BLaER1 (cell line): ENCODE data around the gene HPSE2.
"Not testable (repeated sequence)": the region's sequence is repeated elsewhere in the genome, so short reads cannot be mapped to it uniquely, and the experiment has no call there.

Experiments
- H3K27ac ChIP-seq: shearing (Covaris generic); formaldehyde crosslinking; 2 replicates; pipeline ENCODE4 v1.8.1; 2022
- H3K27me3 ChIP-seq: shearing (Covaris generic); formaldehyde crosslinking; 2 replicates; pipeline ENCODE4 v1.8.1; 2022
- H3K36me3 ChIP-seq: shearing (Covaris generic); formaldehyde crosslinking; 2 replicates; pipeline ENCODE4 v1.8.1; 2022
- H3K4me1 ChIP-seq: shearing (Covaris generic); formaldehyde crosslinking; 2 replicates; pipeline ENCODE4 v1.8.1; 2022
- H3K4me2 ChIP-seq: shearing (Covaris generic); formaldehyde crosslinking; 2 replicates; pipeline ENCODE4 v1.8.1; 2022
- H3K4me3 ChIP-seq: shearing (Covaris generic); formaldehyde crosslinking; 2 replicates; pipeline ENCODE4 v1.8.1; 2022
- H3K9ac ChIP-seq: shearing (Covaris generic); formaldehyde crosslinking; 2 replicates; pipeline ENCODE4 v1.8.1; 2022
- H3K9me3 ChIP-seq: shearing (Covaris generic); formaldehyde crosslinking; 2 replicates; pipeline ENCODE4 v1.8.1; 2022
- H4K20me1 ChIP-seq: shearing (Covaris generic); formaldehyde crosslinking; 2 replicates; pipeline ENCODE4 v1.8.1; 2022
- Cebpa-rat ChIP-seq: shearing (Covaris generic); IDR thresholded peaks from 2 replicates; pipeline ENCODE4 v1.8.1; 2022

The HPSE2 gene

DNA sequence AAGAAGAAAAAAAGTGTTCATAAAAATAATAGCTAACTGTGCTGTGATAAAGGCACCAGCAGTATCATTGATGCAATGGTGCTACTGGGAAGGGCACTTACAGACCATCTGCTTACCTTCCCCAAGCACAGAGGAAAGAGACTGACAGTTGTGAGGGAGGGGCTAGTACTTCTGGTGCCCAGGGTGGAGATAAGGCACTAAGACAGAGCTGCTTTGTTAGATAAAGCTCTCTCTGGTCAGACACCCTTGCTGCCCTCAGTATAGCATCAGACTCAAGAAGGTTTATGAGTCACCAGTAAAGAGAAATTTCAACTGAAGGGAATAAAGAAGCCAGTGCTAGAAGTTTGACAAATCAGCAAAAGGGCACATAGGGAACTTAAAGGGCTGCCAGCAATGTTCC, 325.6 kb downstream of the HPSE2 start:
- H3K9me3 ChIP-seq, result no peaks in the 10 kb centered on the region
- no peak overlapping the region for H3K27ac ChIP-seq
- H4K20me1 ChIP-seq, result no peaks in the 10 kb centered on the region
- no peak overlapping the region for H3K4me3 ChIP-seq
- TF ChIP-seq Cebpa-rat, result no peak
- no peaks in the 10 kb centered on the region for H3K36me3 ChIP-seq
- H3K27me3 ChIP-seq, result no peaks in the 10 kb centered on the region
- no peak overlapping the region for H3K4me2 ChIP-seq
- no peak overlapping the region for H3K9ac ChIP-seq
- H3K4me1 ChIP-seq, result no peaks in the 10 kb centered on the region

DNA sequence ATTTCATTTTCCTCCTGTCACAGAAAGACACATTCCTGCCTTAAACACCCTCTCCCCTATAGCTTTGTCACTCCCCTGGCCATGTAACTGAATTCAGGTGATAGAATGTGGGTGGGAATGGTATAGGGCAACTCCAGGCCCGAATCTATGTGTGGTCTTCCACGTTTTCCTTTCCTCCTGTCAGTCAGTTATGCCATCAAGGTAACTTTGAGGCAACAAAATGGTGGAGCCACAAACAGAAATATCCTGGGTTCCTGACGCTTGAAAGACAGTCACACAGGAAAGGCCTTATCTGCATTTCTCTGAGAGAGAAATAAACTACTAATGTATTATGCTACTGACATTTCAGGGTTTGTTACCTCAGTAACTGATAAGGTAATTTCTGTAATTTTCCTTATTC, 326.8 kb downstream of the HPSE2 start:
- Histone ChIP-seq H3K4me1 (no peaks in the 10 kb centered on the region), H3K9ac (no peak overlapping the region), H4K20me1 (no peaks in the 10 kb centered on the region), H3K36me3 (no peaks in the 10 kb centered on the region), H3K4me3 (no peak overlapping the region), H3K27me3 (no peaks in the 10 kb centered on the region), H3K27ac (no peak overlapping the region), H3K4me2 (no peak overlapping the region), H3K9me3 (no peaks in the 10 kb centered on the region)
- no peak for TF ChIP-seq Cebpa-rat

DNA sequence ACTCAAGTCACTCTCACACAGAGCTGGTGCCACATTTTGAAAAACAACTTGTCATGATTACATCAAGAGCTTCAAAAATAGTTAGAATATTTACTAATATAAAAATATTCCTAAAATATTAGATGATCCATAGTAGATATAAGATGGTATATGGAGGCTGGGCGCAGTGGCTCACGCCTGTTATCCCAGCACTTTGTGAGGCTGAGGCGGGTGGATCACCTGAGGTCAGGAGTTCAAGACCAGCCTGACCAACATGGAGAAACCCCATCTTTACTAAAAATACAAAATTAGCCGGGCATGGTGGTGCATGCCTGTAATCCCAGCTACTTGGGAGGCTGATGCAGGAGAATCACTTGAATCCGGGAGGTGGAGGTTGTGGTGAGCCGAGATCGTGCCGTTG, 327.4 kb downstream of the HPSE2 start:
- not testable (repeated sequence) for H4K20me1 ChIP-seq, H3K4me1 ChIP-seq, H3K36me3 ChIP-seq, H3K27me3 ChIP-seq, H3K4me3 ChIP-seq, H3K4me2 ChIP-seq, H3K9ac ChIP-seq, H3K9me3 ChIP-seq, H3K27ac ChIP-seq

DNA sequence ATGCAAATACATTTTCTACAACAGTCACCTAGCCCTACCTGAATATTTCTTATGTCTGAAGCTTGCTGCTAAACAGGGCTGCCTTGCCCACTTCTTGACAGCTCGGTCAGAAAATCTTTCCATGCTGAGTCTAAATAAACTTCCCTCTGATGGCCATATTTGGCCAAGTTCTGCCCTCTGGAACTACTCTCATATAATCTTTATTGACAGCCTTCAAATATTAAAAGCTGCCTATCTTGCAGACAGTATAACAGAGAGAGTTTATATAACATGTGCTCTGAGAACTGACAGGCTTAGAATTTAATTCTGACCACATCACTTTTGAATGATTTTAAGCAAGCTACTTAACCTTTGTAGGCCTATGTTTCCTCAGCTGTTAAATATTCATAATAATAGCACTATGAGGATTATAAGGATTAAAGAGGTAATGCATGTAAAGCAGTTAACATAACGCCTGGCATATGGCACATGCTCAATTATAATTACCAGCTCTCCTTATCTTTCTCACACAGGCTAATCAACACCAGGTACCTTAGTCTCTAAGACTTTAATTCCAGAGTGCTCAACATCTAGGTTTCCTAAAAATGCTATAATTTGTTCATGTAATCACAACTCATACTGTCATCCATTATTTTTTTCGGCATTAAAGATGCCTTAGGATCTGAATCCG, 334.1 kb downstream of the HPSE2 start:
- no peak for TF ChIP-seq Cebpa-rat
- Histone ChIP-seq H3K36me3 (no peaks in the 10 kb centered on the region), H3K4me3 (no peak overlapping the region), H3K9ac (no peak overlapping the region), H4K20me1 (no peaks in the 10 kb centered on the region), H3K9me3 (no peaks in the 10 kb centered on the region), H3K27ac (no peak overlapping the region), H3K27me3 (no peaks in the 10 kb centered on the region), H3K4me2 (no peak overlapping the region), H3K4me1 (no peaks in the 10 kb centered on the region)

DNA sequence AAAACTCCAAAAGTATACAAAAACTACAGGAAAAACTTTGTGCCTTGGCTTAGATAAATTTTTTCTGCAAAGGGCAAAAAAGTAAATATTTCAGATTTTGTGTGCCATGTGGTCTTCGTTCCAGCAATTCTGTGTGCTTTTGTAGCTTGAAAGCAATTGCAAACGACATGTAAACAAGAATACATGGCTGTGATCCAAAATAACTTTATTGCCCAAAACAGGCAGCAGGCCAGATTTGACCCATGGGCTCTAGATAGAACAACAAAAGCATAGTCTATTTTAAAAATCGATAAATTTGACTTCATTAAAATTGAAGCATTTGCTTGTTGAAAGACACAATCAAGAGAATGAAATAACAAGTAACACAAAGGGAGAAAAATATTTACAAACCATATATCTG, 336.6 kb downstream of the HPSE2 start:
- no peaks in the 10 kb centered on the region for H3K4me1 ChIP-seq
- no peak overlapping the region for H3K27ac ChIP-seq
- H3K27me3 ChIP-seq, result no peaks in the 10 kb centered on the region
- no peak overlapping the region for H3K4me2 ChIP-seq
- H3K36me3 ChIP-seq, result no peaks in the 10 kb centered on the region
- TF ChIP-seq Cebpa-rat, result no peak
- no peaks in the 10 kb centered on the region for H3K9me3 ChIP-seq
- no peaks in the 10 kb centered on the region for H4K20me1 ChIP-seq
- H3K9ac ChIP-seq, result no peak overlapping the region
- H3K4me3 ChIP-seq, result no peak overlapping the region

DNA sequence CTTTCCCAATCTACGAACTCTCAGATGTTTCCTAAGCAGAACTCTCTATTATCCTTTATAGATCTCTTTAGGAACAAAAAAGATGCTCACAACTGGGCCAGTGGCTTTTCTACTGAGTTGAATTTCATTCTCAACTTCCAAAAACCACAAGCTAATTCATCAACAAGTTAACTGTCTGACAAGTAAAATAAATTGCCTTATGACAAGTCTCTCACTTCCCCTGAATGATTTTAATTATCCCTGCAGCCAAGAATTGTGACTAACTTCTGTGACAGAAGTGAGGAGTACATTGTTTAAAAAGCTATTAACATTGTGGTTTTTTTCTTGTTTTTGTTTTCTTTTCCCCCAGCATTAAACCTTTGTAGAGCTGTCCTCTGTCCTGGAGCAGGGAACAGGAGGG, 343.1 kb downstream of the HPSE2 start:
- Histone ChIP-seq H4K20me1 (no peaks in the 10 kb centered on the region), H3K36me3 (no peaks in the 10 kb centered on the region), H3K4me3 (no peak overlapping the region), H3K27ac (no peak overlapping the region), H3K9ac (no peak overlapping the region), H3K4me2 (no peak overlapping the region), H3K9me3 (no peaks in the 10 kb centered on the region), H3K4me1 (no peaks in the 10 kb centered on the region), H3K27me3 (no peaks in the 10 kb centered on the region)
- TF ChIP-seq Cebpa-rat, result no peak

DNA sequence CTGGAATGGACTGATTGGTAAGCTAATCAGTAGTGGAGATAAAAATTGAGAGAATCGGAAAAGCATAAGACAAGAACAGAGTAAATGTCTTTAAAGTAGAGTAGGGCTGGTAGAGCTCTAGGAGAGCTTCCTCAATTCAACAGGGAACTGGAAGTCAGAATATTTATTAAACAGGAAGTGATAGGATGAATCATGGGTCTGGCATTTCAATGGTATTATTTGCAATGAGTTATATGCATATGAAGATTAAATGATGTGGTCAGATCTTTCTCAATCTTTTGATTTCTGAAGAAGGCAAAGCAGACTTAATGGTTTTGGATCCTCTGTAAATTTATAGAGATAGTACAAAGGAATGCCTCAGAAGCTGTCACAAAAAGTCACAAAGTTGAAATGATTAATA, 349.0 kb downstream of the HPSE2 start:
- TF ChIP-seq Cebpa-rat, result no peak
- Histone ChIP-seq H3K9ac (no peak overlapping the region), H3K27ac (no peak overlapping the region), H3K9me3 (no peaks in the 10 kb centered on the region), H3K4me2 (no peak overlapping the region), H3K4me1 (no peaks in the 10 kb centered on the region), H3K36me3 (no peaks in the 10 kb centered on the region), H4K20me1 (no peaks in the 10 kb centered on the region), H3K4me3 (no peak overlapping the region), H3K27me3 (no peaks in the 10 kb centered on the region)

DNA sequence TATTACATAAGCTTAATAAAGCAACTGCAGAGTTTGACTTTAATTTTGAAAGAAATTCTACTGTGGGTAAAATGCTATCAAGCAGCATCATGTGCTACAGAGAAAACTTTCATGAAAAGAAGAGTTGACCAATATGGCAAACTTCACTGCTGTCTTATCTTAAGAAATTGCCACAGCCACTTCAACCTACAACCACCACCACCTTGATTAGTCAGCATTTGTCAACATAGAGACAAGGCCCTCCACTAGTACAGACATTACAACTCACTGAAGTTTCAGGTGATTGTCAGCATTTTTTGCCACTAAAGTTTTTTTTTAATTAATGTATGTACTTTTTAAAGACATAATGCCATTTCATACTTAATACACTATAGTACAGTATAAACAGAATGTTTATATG, 350.3 kb downstream of the HPSE2 start:
- no peak overlapping the region for H3K27ac ChIP-seq
- no peak for TF ChIP-seq Cebpa-rat
- no peaks in the 10 kb centered on the region for H4K20me1 ChIP-seq
- no peaks in the 10 kb centered on the region for H3K9me3 ChIP-seq
- H3K9ac ChIP-seq, result no peak overlapping the region
- H3K36me3 ChIP-seq, result no peaks in the 10 kb centered on the region
- H3K4me3 ChIP-seq, result no peak overlapping the region
- no peaks in the 10 kb centered on the region for H3K27me3 ChIP-seq
- H3K4me2 ChIP-seq, result no peak overlapping the region
- H3K4me1 ChIP-seq, result no peaks in the 10 kb centered on the region

DNA sequence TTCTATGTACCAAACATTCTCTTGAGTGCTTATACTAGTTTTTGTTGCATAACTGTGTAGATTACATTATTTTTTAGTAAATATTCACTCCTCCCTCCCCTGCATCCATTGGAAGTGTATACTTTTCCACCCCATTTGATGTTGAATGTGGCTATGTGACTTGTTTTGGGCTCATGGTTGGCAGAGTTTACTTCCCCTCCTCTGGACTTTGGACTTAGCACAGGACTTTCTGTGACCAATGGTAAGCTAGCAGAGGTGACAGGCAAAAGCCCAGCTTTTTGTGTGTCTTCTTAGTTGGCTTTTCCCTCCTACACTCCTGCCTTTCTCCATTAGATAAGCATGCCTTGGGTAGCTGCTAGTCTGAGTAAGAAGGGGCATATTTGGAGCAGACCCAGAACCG, 353.9 kb downstream of the HPSE2 start:
- H3K36me3 ChIP-seq, result no peaks in the 10 kb centered on the region
- H3K9ac ChIP-seq, result no peak overlapping the region
- no peak overlapping the region for H3K4me3 ChIP-seq
- no peak overlapping the region for H3K27ac ChIP-seq
- no peak for TF ChIP-seq Cebpa-rat
- no peaks in the 10 kb centered on the region for H4K20me1 ChIP-seq
- no peak overlapping the region for H3K4me2 ChIP-seq
- H3K9me3 ChIP-seq, result no peaks in the 10 kb centered on the region
- no peaks in the 10 kb centered on the region for H3K4me1 ChIP-seq
- H3K27me3 ChIP-seq, result no peaks in the 10 kb centered on the region

DNA sequence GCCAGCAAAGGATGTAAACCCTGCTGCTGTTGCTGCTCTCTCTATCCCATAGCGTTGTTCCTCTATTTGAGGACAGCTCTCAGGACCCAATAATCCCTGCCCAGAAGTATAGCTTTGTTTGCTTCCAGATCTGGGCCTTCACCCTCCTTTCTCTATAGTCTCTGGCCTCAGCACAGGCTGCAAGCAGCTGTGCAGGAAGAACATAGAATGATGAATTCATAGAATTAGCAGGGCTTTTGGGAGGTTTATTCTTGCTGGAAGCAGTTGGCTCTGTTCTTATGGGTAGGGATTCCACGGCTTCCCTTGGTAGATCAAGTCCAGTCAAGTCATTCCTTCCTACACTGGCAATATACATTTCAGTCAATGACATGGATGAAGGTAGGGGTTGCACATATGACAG, 354.7 kb downstream of the HPSE2 start:
- no peak overlapping the region for H3K9ac ChIP-seq
- no peak overlapping the region for H3K27ac ChIP-seq
- no peaks in the 10 kb centered on the region for H3K9me3 ChIP-seq
- no peaks in the 10 kb centered on the region for H4K20me1 ChIP-seq
- no peaks in the 10 kb centered on the region for H3K4me1 ChIP-seq
- no peaks in the 10 kb centered on the region for H3K27me3 ChIP-seq
- no peak overlapping the region for H3K4me3 ChIP-seq
- no peaks in the 10 kb centered on the region for H3K36me3 ChIP-seq
- TF ChIP-seq Cebpa-rat, result no peak
- no peak overlapping the region for H3K4me2 ChIP-seq

DNA sequence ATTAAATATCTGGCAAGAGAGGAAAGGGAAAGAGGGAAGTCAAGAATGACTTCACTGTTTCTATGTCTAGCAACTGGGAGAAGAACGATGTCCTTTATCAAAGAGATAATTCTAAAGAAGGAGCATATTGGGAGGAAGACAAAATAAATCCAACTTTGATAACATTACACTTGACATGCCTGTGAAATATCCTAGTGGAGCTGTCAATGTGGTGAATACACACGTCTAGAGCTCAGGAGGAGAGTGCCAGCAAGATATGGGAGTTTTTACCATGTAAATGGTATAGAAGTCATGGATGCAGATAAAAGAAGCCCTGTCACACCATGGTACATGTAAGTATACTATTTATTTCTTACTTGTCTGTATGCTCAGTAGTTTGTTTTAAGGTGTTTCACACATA, 356.7 kb downstream of the HPSE2 start:
- Histone ChIP-seq H4K20me1 (no peaks in the 10 kb centered on the region), H3K4me2 (no peak overlapping the region)
- TF ChIP-seq Cebpa-rat, result no peak

More for the DNA sequence above, 356.7 kb downstream of the HPSE2 start:
- no peaks in the 10 kb centered on the region for H3K27me3 ChIP-seq
- no peak overlapping the region for H3K9ac ChIP-seq
- H3K4me3 ChIP-seq, result no peak overlapping the region
- no peak overlapping the region for H3K27ac ChIP-seq
- H3K36me3 ChIP-seq, result no peaks in the 10 kb centered on the region
- H3K4me1 ChIP-seq, result no peaks in the 10 kb centered on the region
- H3K9me3 ChIP-seq, result no peaks in the 10 kb centered on the region
